ENCODE measurements around the gene TMEM81. TPM values are rescaled to one million over a fixed set of nuclear protein-coding genes. Genes with fewer than 3 reads are reported as not detected.

TMEM81 gene
- total and polyA plus RNA-seq, 2 of the 8 experiments (the other 6 are each of a cell fraction or from before 2014, with no cell fraction given) = 2.1 to 5.9 TPM

DNA sequence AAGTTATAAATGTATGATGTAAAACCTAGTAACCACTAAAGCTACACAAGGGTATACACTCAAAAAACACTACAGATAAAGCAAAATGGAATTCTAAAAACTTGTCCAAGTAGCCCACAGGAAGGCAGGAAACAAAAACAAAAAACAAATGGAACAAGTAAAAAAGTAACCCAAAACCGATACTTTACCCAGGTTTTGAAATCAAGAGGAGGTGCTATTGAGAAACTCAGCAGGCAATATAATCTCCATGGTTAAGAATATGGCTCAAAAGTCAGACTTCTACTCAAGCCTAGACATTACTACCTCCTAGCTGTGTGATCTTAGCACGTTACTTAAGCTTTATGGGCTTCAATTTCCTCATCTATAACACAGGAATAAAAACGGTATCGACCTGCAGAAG, 24.2 kb upstream of the TMEM81 start:
- H3K36me3 ChIP-seq (ENCODE audit: control insufficient read depth in 2 of 4, insufficient read depth in 4 of 4, low read length in 3 of 4) = peaks cover 5 to 33% (median 18%) of the 10 kb centered on the region in 4 experiments
- H3K4me2 ChIP-seq (ENCODE audit: insufficient read depth in 1 of 2, low read depth in 2 of 2, low read length in 2 of 2) = no peak overlapping the region

More for the DNA sequence above, 24.2 kb upstream of the TMEM81 start:
- no peak overlapping the region for H2AK5ac ChIP-seq (ENCODE audit: low read depth, low read length)
- no peak overlapping the region for H3K23ac ChIP-seq (ENCODE audit: insufficient read length)
- TF ChIP-seq, protein P1, sequence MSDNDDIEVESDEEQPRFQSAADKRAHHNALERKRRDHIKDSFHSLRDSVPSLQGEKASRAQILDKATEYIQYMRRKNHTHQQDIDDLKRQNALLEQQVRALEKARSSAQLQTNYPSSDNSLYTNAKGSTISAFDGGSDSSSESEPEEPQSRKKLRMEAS (IDR thresholded peaks at IDR 0.05) = no peak
- TF ChIP-seq TBP (IDR thresholded peaks at IDR 0.05; ENCODE audit: low read depth, low read length) (no peak), SRF (IDR thresholded peaks at IDR 0.05; ENCODE audit: low read depth, low read length) (no peak), MAFK (IDR thresholded peaks at IDR 0.05; ENCODE audit: low read depth, low read length) (no peak)
- H2BK120ac ChIP-seq (replicated peaks; ENCODE audit: low read depth, low read length) = no peak overlapping the region
- H3K27ac ChIP-seq (ENCODE audit: low read depth, low read length) = no peak overlapping the region
- H3K4me3 ChIP-seq (ENCODE audit: extremely low read depth in 1 of 4, insufficient read depth in 2 of 4, low read depth in 3 of 4, low read length in 4 of 4) = no peak overlapping the region
- no peak overlapping the region for H2AFZ ChIP-seq (ENCODE audit: low read length)
- H3K23me2 ChIP-seq (ENCODE audit: low read depth, low read length) = no peaks in the 10 kb centered on the region
- ChIA-PET POLR2A (ENCODE audit: partially characterized antibody) (no interaction called here), CTCF (ENCODE audit: partially characterized antibody) (interaction anchor here (0.7 to 3.2 kb wide), 6 partner anchors 13 to 148 kb away, joined by 3 to 16 read pairs (median 4); partner anchors contain the start of gene RBBP5)
- no peak overlapping the region for H2BK5ac ChIP-seq (ENCODE audit: low read depth, low read length)
- H4K8ac ChIP-seq (ENCODE audit: extremely low read depth, insufficient read depth, low read length) = no peak overlapping the region
- no peaks in the 10 kb centered on the region for H3K9me3 ChIP-seq (ENCODE audit: insufficient read depth in 2 of 2, low read depth in 1 of 2, low read length in 1 of 2)
- H4K5ac ChIP-seq (ENCODE audit: insufficient read length, low read depth, low read length) = no peak overlapping the region
- H2BK12ac ChIP-seq (ENCODE audit: low read depth, low read length) = no peak overlapping the region
- H2BK20ac ChIP-seq (ENCODE audit: low read length) = no peak overlapping the region
- H3K4me1 ChIP-seq (replicated peaks in 1 of 4; ENCODE audit: control insufficient read depth in 3 of 4, insufficient read depth in 4 of 4, low read length in 3 of 4) = no peaks in the 10 kb centered on the region; a peak in 1 of 7 replicates
- H3K79me2 ChIP-seq (ENCODE audit: control insufficient read depth in 1 of 2, insufficient read depth in 2 of 2, low read length in 2 of 2) = 0 out of 4 replicates have a peak, but pooled peaks cover 2% of the 10 kb centered on the region in 2 experiments
- H4K91ac ChIP-seq (replicated peaks; ENCODE audit: insufficient read length, low read length) = no peak overlapping the region
- no peak overlapping the region for H3K4ac ChIP-seq (replicated peaks; ENCODE audit: insufficient read length, low read depth, low read length)
- 94% methylated on average over 4 of the region's 4 CpGs; no CpG with 5 or more reads in 1 of the 2 experiments for WGBS, 2 experiments (ENCODE audit: extremely low coverage in 1 of 2, insufficient coverage in 1 of 2, insufficient read length in 1 of 2, insufficient replicate concordance in 2 of 2, low coverage in 1 of 2, low lambda C conversion rate in 2 of 2, missing lambda C conversion rate in 1 of 2)
- H4K20me1 ChIP-seq (replicated peaks in 1 of 2; ENCODE audit: control insufficient read depth in 1 of 2, insufficient read depth in 2 of 2, low read length in 2 of 2) = peaks cover 0 to 1% of the 10 kb centered on the region in 2 experiments
- no peak for DNase-seq (ENCODE audit: low read depth in 1 of 2, low spot score in 2 of 2)
- H3K56ac ChIP-seq (replicated peaks; ENCODE audit: insufficient read length, low read depth, low read length) = no peak overlapping the region
- no peak overlapping the region for H2BK15ac ChIP-seq (ENCODE audit: low read length)
- H3K14ac ChIP-seq (ENCODE audit: insufficient read length) = no peak overlapping the region
- H3K18ac ChIP-seq (ENCODE audit: extremely low read depth, low read length) = no peak overlapping the region
- H3K27me3 ChIP-seq (replicated peaks in 1 of 4; ENCODE audit: control insufficient read depth in 3 of 4, extremely low read depth in 1 of 4, insufficient read depth in 3 of 4, low read length in 3 of 4) = no peaks in the 10 kb centered on the region
- H3K9ac ChIP-seq (replicated peaks in 1 of 4; ENCODE audit: extremely low read depth in 1 of 4, low read depth in 3 of 4, low read length in 3 of 4) = no peak overlapping the region
- FAIRE-seq = no peak
- H3K79me1 ChIP-seq (ENCODE audit: low read depth, low read length) = no peaks in the 10 kb centered on the region; the same call in 1 of the 2 replicates
